Measurements from ENCODE around the gene ATRNL1. TPM values are rescaled to one million over a fixed set of nuclear protein-coding genes. Genes with fewer than 3 reads are reported as not detected.
"Not testable (repeated sequence)": the region's sequence is repeated elsewhere in the genome, so short reads cannot be mapped to it uniquely, and the experiment has no call there.

The ATRNL1 gene
- total and polyA plus RNA-seq, 4 donors, result 0.40 to 26.9 (median 5.3) TPM

DNA sequence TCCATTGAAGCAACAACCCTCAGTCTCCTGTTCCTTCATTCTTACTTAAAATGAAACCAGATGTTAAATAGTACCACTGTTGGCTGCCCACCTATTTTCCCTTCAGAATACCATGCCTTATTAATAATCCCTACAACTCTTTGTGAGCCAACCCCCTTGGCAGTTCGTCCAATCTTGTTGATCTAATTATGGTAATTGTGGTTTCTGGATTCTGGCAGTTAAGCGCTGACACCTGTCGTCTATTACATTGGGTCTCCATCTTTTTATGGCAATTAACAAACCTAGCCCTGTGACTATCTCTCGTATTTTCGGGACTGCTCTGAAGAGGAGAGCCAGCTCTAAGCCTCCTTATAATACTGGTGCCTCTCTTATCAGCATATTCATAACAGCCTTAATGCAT lies 432.0 kb downstream of the ATRNL1 start:
- H3K9ac ChIP-seq (ENCODE audit: low read depth in 1 of 2, low read length in 2 of 2), result no peak overlapping the region
- no peaks in the 10 kb centered on the region for H3K4me1 ChIP-seq (ENCODE audit: control insufficient read depth in 4 of 4, insufficient read depth in 4 of 4, low read length in 3 of 4)
- H3K27me3 ChIP-seq (ENCODE audit: control insufficient read depth in 4 of 4, insufficient read depth in 4 of 4, low read length in 3 of 4), result no peaks in the 10 kb centered on the region
- H3K36me3 ChIP-seq (ENCODE audit: control insufficient read depth in 4 of 4, insufficient read depth in 3 of 4, low read depth in 1 of 4, low read length in 3 of 4), result no peaks in the 10 kb centered on the region
- H3K27ac ChIP-seq (ENCODE audit: low read depth in 1 of 2, low read length in 2 of 2), result no peak overlapping the region
- H3K9me3 ChIP-seq (ENCODE audit: control insufficient read depth in 4 of 4, low read length in 3 of 4), result peaks cover 2 to 8% (median 5%) of the 10 kb centered on the region in 4 donors
- 91% methylated on average over 5 of the region's 5 CpGs for WGBS
- DNase-seq (ENCODE audit: low spot score), result no peak
- TF ChIP-seq HNF4G (IDR thresholded peaks at IDR 0.05) (no peak), HNF4A (conservative IDR thresholded peaks at IDR 0.05) (no peak)
- TF ChIP-seq, protein P1, sequence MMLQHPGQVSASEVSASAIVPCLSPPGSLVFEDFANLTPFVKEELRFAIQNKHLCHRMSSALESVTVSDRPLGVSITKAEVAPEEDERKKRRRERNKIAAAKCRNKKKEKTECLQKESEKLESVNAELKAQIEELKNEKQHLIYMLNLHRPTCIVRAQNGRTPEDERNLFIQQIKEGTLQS (IDR thresholded peaks at IDR 0.05), result no peak
- no peak overlapping the region for H3K4me3 ChIP-seq (ENCODE audit: low read depth in 1 of 3, low read length in 3 of 3)

DNA sequence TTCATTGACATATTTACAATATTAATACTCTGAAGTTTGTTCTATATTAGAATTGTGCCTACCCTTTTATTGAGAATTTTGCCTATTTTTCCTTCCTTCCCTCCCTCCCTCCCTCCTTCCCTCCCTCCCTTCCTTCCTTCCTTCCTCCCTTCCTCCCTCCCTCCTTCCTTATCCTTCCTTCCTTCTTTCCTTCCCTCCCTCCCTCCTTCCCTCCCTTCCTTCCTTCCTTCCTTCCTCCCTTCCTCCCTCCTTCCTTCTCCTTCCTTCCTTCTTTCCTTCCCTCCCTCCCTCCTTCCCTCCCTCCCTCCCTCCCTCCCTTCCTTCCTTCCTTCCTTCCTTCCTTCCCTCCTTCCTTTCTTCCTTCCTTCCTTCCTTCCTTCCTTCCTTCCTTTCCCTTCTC lies 434.5 kb downstream of the ATRNL1 start:
- H3K4me1 ChIP-seq (ENCODE audit: control insufficient read depth in 4 of 4, insufficient read depth in 4 of 4, low read length in 3 of 4); H3K9ac ChIP-seq (ENCODE audit: low read depth in 1 of 2, low read length in 2 of 2); H3K36me3 ChIP-seq (ENCODE audit: control insufficient read depth in 4 of 4, insufficient read depth in 3 of 4, low read depth in 1 of 4, low read length in 3 of 4); H3K4me3 ChIP-seq (ENCODE audit: low read depth in 1 of 3, low read length in 3 of 3); H3K27ac ChIP-seq (ENCODE audit: low read depth in 1 of 2, low read length in 2 of 2); H3K9me3 ChIP-seq (ENCODE audit: control insufficient read depth in 4 of 4, low read length in 3 of 4); DNase-seq (ENCODE audit: low spot score); H3K27me3 ChIP-seq (ENCODE audit: control insufficient read depth in 4 of 4, insufficient read depth in 4 of 4, low read length in 3 of 4): not testable (repeated sequence)

DNA sequence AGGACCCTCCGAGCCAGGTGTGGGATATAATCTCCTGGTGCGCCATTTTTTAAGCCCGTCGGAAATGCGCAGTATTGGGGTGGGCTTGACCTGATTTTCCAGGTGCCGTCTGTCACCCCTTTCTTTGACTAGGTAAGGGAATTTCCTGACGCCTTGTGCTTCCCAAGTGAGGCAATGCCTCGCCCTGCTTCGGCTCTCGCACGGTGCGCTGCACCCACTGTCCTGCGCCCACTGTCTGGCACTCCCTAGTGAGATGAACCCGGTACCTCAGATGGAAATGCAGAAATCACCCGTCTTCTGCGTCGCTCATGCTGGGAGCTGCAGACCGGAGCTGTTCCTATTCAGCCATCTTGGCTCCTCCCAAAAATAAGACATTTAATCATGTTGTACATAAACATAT lies 443.2 kb downstream of the ATRNL1 start:
- not testable (repeated sequence) for H3K4me3 ChIP-seq (ENCODE audit: low read depth in 1 of 3, low read length in 3 of 3); H3K27ac ChIP-seq (ENCODE audit: low read depth in 1 of 2, low read length in 2 of 2); H3K27me3 ChIP-seq (ENCODE audit: control insufficient read depth in 4 of 4, insufficient read depth in 4 of 4, low read length in 3 of 4); H3K36me3 ChIP-seq (ENCODE audit: control insufficient read depth in 4 of 4, insufficient read depth in 3 of 4, low read depth in 1 of 4, low read length in 3 of 4); H3K9me3 ChIP-seq (ENCODE audit: control insufficient read depth in 4 of 4, low read length in 3 of 4); H3K9ac ChIP-seq (ENCODE audit: low read depth in 1 of 2, low read length in 2 of 2); DNase-seq (ENCODE audit: low spot score); H3K4me1 ChIP-seq (ENCODE audit: control insufficient read depth in 4 of 4, insufficient read depth in 4 of 4, low read length in 3 of 4)
- 93% methylated on average over 18 of the region's 18 CpGs for WGBS

DNA sequence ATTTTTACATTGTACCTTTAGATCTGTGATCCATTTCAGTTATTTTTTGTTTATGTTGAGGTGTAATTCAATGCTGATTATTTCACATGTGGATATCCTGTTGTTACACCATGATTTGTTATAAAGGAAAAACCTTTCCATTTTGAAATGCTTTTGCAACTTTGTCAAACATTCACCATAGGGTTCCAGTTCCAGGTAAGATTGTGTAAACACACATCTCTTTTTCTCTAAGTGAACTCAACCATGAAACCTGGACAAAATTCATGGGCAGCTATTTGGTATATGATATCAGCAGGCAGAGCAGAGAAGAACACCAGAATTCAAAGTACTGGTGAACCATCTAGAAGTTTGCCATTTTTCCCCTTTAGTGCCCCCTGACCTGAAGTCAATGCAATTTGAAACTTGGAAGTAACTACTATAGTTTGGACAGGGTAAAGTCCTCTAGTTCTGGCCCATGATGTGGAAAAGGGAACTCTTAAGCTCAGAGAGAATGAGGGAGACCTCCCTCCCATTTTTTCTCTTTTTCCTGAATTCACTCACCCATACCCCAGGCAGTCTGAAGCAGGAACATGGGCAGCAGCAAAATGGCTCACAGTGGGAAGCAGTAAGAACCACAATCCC lies 446.1 kb downstream of the ATRNL1 start:
- no peak overlapping the region for H3K9ac ChIP-seq (ENCODE audit: low read depth in 1 of 2, low read length in 2 of 2)
- no peaks in the 10 kb centered on the region for H3K27me3 ChIP-seq (ENCODE audit: control insufficient read depth in 4 of 4, insufficient read depth in 4 of 4, low read length in 3 of 4)
- no peaks in the 10 kb centered on the region for H3K9me3 ChIP-seq (ENCODE audit: control insufficient read depth in 4 of 4, low read length in 3 of 4)
- no peaks in the 10 kb centered on the region for H3K36me3 ChIP-seq (ENCODE audit: control insufficient read depth in 4 of 4, insufficient read depth in 3 of 4, low read depth in 1 of 4, low read length in 3 of 4)
- no peaks in the 10 kb centered on the region for H3K4me1 ChIP-seq (ENCODE audit: control insufficient read depth in 4 of 4, insufficient read depth in 4 of 4, low read length in 3 of 4)
- no peak overlapping the region for H3K27ac ChIP-seq (ENCODE audit: low read depth in 1 of 2, low read length in 2 of 2)
- peak; percentile 6 to 13 for TF ChIP-seq HNF4A (conservative IDR thresholded peaks at IDR 0.05)
- no peak for TF ChIP-seq YY1 (IDR thresholded peaks at IDR 0.05)
- H3K4me3 ChIP-seq (ENCODE audit: low read depth in 1 of 3, low read length in 3 of 3), result no peak overlapping the region
- DNase-seq (ENCODE audit: low spot score), result no peak

DNA sequence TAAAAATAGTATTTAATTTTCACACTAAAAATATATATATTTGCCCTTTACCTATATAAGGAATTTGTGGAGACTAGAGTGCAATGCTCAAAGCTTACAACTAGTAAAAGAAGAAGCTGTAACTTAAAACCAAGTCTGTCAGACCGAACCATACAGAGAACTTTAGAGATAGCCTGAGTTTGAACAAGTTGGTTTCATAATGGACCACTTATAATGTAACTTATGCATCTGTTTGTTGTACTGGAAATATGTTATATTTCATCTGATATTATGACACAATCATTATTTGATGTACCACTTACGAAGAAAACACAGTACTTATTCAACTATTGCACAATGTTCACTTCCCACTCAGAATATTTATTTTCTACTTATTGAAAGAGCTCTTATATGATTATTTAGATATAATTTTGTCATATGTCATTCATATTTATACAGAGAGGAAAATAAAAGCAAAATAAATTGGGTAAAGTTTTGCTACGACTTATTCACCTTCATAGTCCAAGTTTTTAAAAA lies 462.8 kb downstream of the ATRNL1 start:
- Histone ChIP-seq H3K4me3 (ENCODE audit: low read depth in 1 of 3, low read length in 3 of 3) (no peak overlapping the region), H3K9me3 (ENCODE audit: control insufficient read depth in 4 of 4, low read length in 3 of 4) (no peaks in the 10 kb centered on the region), H3K9ac (ENCODE audit: low read depth in 1 of 2, low read length in 2 of 2) (no peak overlapping the region), H3K4me1 (ENCODE audit: control insufficient read depth in 4 of 4, insufficient read depth in 4 of 4, low read length in 3 of 4) (no peaks in the 10 kb centered on the region), H3K36me3 (ENCODE audit: control insufficient read depth in 4 of 4, insufficient read depth in 3 of 4, low read depth in 1 of 4, low read length in 3 of 4) (no peaks in the 10 kb centered on the region), H3K27me3 (ENCODE audit: control insufficient read depth in 4 of 4, insufficient read depth in 4 of 4, low read length in 3 of 4) (no peaks in the 10 kb centered on the region), H3K27ac (ENCODE audit: low read depth in 1 of 2, low read length in 2 of 2) (no peak overlapping the region)
- no peak for DNase-seq (ENCODE audit: low spot score)
- 54% methylated on average over 3 of the region's 3 CpGs for WGBS
- TF ChIP-seq, protein P2, sequence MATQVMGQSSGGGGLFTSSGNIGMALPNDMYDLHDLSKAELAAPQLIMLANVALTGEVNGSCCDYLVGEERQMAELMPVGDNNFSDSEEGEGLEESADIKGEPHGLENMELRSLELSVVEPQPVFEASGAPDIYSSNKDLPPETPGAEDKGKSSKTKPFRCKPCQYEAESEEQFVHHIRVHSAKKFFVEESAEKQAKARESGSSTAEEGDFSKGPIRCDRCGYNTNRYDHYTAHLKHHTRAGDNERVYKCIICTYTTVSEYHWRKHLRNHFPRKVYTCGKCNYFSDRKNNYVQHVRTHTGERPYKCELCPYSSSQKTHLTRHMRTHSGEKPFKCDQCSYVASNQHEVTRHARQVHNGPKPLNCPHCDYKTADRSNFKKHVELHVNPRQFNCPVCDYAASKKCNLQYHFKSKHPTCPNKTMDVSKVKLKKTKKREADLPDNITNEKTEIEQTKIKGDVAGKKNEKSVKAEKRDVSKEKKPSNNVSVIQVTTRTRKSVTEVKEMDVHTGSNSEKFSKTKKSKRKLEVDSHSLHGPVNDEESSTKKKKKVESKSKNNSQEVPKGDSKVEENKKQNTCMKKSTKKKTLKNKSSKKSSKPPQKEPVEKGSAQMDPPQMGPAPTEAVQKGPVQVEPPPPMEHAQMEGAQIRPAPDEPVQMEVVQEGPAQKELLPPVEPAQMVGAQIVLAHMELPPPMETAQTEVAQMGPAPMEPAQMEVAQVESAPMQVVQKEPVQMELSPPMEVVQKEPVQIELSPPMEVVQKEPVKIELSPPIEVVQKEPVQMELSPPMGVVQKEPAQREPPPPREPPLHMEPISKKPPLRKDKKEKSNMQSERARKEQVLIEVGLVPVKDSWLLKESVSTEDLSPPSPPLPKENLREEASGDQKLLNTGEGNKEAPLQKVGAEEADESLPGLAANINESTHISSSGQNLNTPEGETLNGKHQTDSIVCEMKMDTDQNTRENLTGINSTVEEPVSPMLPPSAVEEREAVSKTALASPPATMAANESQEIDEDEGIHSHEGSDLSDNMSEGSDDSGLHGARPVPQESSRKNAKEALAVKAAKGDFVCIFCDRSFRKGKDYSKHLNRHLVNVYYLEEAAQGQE (IDR thresholded peaks at IDR 0.05), result no peak
- TF ChIP-seq YY1 (IDR thresholded peaks at IDR 0.05) (no peak), NR2F2 (IDR thresholded peaks at IDR 0.05) (no peak), RAD21 (IDR thresholded peaks at IDR 0.05) (no peak), SP1 (IDR thresholded peaks at IDR 0.05) (no peak), JUND (IDR thresholded peaks at IDR 0.05) (no peak), HNF4G (IDR thresholded peaks at IDR 0.05) (no peak), EGR1 (IDR thresholded peaks at IDR 0.05; ENCODE audit: low read depth in 2 of 2) (no peak)
- TF ChIP-seq, protein P3, sequence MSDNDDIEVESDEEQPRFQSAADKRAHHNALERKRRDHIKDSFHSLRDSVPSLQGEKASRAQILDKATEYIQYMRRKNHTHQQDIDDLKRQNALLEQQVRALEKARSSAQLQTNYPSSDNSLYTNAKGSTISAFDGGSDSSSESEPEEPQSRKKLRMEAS (IDR thresholded peaks at IDR 0.05), result no peak
- TF ChIP-seq, protein P1 (IDR thresholded peaks at IDR 0.05), result no peak
- TF ChIP-seq, protein P4, sequence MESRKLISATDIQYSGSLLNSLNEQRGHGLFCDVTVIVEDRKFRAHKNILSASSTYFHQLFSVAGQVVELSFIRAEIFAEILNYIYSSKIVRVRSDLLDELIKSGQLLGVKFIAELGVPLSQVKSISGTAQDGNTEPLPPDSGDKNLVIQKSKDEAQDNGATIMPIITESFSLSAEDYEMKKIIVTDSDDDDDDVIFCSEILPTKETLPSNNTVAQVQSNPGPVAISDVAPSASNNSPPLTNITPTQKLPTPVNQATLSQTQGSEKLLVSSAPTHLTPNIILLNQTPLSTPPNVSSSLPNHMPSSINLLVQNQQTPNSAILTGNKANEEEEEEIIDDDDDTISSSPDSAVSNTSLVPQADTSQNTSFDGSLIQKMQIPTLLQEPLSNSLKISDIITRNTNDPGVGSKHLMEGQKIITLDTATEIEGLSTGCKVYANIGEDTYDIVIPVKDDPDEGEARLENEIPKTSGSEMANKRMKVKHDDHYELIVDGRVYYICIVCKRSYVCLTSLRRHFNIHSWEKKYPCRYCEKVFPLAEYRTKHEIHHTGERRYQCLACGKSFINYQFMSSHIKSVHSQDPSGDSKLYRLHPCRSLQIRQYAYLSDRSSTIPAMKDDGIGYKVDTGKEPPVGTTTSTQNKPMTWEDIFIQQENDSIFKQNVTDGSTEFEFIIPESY (IDR thresholded peaks at IDR 0.05), result no peak

All from liver (tissue), 9 donors.